CD14-positive monocyte (primary cell): ENCODE measurements around the gene HAO1. TPM values are rescaled to one million over a fixed set of nuclear protein-coding genes. Genes with fewer than 3 reads are reported as not detected.

Source experiments
- DNase-seq, 3 donors: peaks; one replicate each; pipeline ENCODE4 v3.0.0-alpha.2; 2011 to 2022
- H2AFZ ChIP-seq: 2 replicates; pipeline ENCODE4 v1.6.0; 2012; ENCODE audit warnings: mild to moderate bottlenecking, low read depth, low read length, inconsistent platforms; ENCODE audit not compliant: insufficient read depth, poor library complexity, severe bottlenecking
- H3K27ac ChIP-seq, 2 donors: 1 replicate in 1 of 2; 2 replicates in 1 of 2; pipeline ENCODE4 v1.5.1; 2012 to 2013; ENCODE audit warnings: low read length in 2 of 2, control low read depth in 1 of 2, inconsistent platforms in 1 of 2, low read depth in 1 of 2, mild to moderate bottlenecking in 1 of 2
- H3K27me3 ChIP-seq, 2 donors: one replicate each; pipeline versions ENCODE4 v1.6.0 to v1.6.1; 2011 to 2013; ENCODE audit warnings: low read length in 2 of 2; ENCODE audit not compliant: control insufficient read depth in 2 of 2, insufficient read depth in 2 of 2
- H3K36me3 ChIP-seq, 2 donors: replicated peaks in 1 of 2; 1 replicate in 1 of 2; 2 replicates in 1 of 2; pipeline versions ENCODE4 v1.5.1 to v1.6.1; 2012 to 2013; ENCODE audit warnings: low read length in 2 of 2, control low read depth in 1 of 2, inconsistent platforms in 1 of 2, mild to moderate bottlenecking in 1 of 2; ENCODE audit not compliant: insufficient read depth in 2 of 2, control insufficient read depth in 1 of 2
- H3K4me1 ChIP-seq, 2 donors: 1 replicate in 1 of 2; 2 replicates in 1 of 2; pipeline versions ENCODE4 v1.5.1 to v1.6.1; 2012 to 2013; ENCODE audit warnings: low read length in 2 of 2, control low read depth in 1 of 2, inconsistent platforms in 1 of 2, mild to moderate bottlenecking in 1 of 2, moderate library complexity in 1 of 2; ENCODE audit not compliant: insufficient read depth in 2 of 2, control insufficient read depth in 1 of 2
- H3K4me2 ChIP-seq: replicated peaks from 2 replicates; pipeline ENCODE3; 2012; ENCODE audit warnings: low read length, moderate library complexity, mild to moderate bottlenecking; ENCODE audit not compliant: poor library complexity, severe bottlenecking; ENCODE audit errors: extremely low read depth
- H3K4me3 ChIP-seq, 3 experiments: fragments of 200-600 bp in 1 of 3; sonication (generic) in 1 of 3; replicated peaks in 1 of 3; 1 replicate in 2 of 3; 2 replicates in 1 of 3; pipeline ENCODE4 v1.5.1; 2011 to 2013; ENCODE audit warnings: low read length in 3 of 3, mild to moderate bottlenecking in 3 of 3, control low read depth in 2 of 3, low read depth in 2 of 3, inconsistent platforms in 1 of 3, moderate library complexity in 1 of 3
- H3K79me2 ChIP-seq: 2 replicates; pipeline ENCODE4 v1.6.0; 2012; ENCODE audit warnings: mild to moderate bottlenecking, control low read depth, inconsistent platforms, low read length, moderate library complexity; ENCODE audit not compliant: insufficient read depth
- H3K9ac ChIP-seq: 2 replicates; pipeline ENCODE4 v1.6.0; 2017; ENCODE audit warnings: low read length, mild to moderate bottlenecking; ENCODE audit not compliant: insufficient read depth, poor library complexity, severe bottlenecking
- H3K9me3 ChIP-seq, 2 donors: replicated peaks in 1 of 2; 1 replicate in 1 of 2; 2 replicates in 1 of 2; pipeline versions ENCODE4 v1.5.1 to v1.6.1; 2012 to 2013; ENCODE audit warnings: low read length in 2 of 2, control low read depth in 1 of 2; ENCODE audit not compliant: control insufficient read depth in 1 of 2, insufficient read depth in 1 of 2
- H4K20me1 ChIP-seq: 2 replicates; pipeline ENCODE4 v1.6.0; 2012; ENCODE audit warnings: mild to moderate bottlenecking, low read length, control low read depth, moderate library complexity; ENCODE audit not compliant: insufficient read depth
- H3K27ac Mint-ChIP-seq, 7 donors: one replicate each; pipeline ENCODE4 v1.8.0; 2020; ENCODE audit warnings: mild to moderate bottlenecking in 7 of 7, mixed read lengths in 7 of 7, moderate library complexity in 6 of 7, inconsistent platforms in 2 of 7
- H3K27me3 Mint-ChIP-seq, 3 donors: one replicate each; pipeline ENCODE4 v1.8.0; 2021 to 2022; ENCODE audit warnings: low read depth in 3 of 3, mild to moderate bottlenecking in 3 of 3, mixed read lengths in 3 of 3, moderate library complexity in 3 of 3, inconsistent platforms in 1 of 3
- H3K36me3 Mint-ChIP-seq, 2 donors: one replicate each; pipeline ENCODE4 v1.8.0; 2020; ENCODE audit warnings: mixed read lengths in 2 of 2, inconsistent platforms in 1 of 2, mild to moderate bottlenecking in 1 of 2
- H3K4me1 Mint-ChIP-seq: one replicate; pipeline ENCODE4 v1.8.0; 2020; ENCODE audit warnings: mild to moderate bottlenecking, mixed read lengths
- H3K4me3 Mint-ChIP-seq, 2 donors: one replicate each; pipeline ENCODE4 v1.8.0; 2020; ENCODE audit warnings: mild to moderate bottlenecking in 2 of 2, mixed read lengths in 2 of 2, moderate library complexity in 1 of 2
- H3K9me3 Mint-ChIP-seq, 7 donors: one replicate each; pipeline ENCODE4 v1.8.0; 2020 to 2022; ENCODE audit warnings: mixed read lengths in 7 of 7, mild to moderate bottlenecking in 6 of 7, moderate library complexity in 6 of 7, inconsistent platforms in 2 of 7
- CTCF ChIP-seq: fragments of 200-600 bp; IDR thresholded peaks from one replicate; pipeline ENCODE4 v1.8.0; 2022; ENCODE audit warnings: antibody characterized with exemption, mild to moderate bottlenecking
- WGBS: methylation state at CpG from one replicate; pipeline ENCODE4 v1.1.5; 2013; ENCODE audit warnings: missing lambda C conversion rate; ENCODE audit not compliant: insufficient coverage; 5-methylcytosine and 5-hydroxymethylcytosine counted together
- intact Hi-C, 2 donors: fragments of 100-400 bp; cut with micrococcal nuclease; formaldehyde crosslinking; loops; one replicate each; pipeline versions ENCODE4 v1.15.0 to v1.15.1; 2023
- polyA plus RNA-seq, 3 donors: library from polyadenylated mRNA; depleted of rRNA in 1 of 3; unstranded in 2 of 3; stranded (reverse) in 1 of 3; fragments of 300-500 nt in 2 of 3; fragments of >200 nt in 1 of 3; fragmentation: Illumina TruSeq in 2 of 3; gene quantifications; 1 replicate in 2 of 3; 2 replicates in 1 of 3; pipeline ENCODE4 v1.2.3, GENCODE V29; 2012 to 2021

Gene HAO1
- polyA plus RNA-seq, 3 donors: not detected

DNA sequence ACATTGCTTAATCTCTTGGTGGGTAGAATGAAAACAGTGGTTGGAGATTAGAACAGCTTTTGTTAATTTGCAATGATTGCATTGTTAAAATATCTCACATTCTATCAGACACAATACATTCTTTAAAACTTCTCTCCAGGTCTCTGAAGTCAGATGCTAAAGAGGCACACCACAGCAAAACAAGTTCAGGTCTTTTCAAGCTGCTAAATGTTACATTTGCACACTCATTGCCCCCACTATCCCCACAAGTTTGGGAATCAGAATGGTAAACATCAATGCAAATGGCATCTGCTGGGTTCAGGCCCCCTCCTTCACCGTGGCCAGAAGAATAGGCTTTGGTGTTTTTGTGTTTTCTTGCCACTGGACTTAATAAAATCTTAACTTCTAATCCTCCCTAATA is 10.1 kb upstream of the HAO1 start:
- H3K27me3 ChIP-seq: no peaks in the 10 kb centered on the region

GRCh38 chr20:7943891-7944290 is 3.6 kb upstream of the HAO1 start:
- Mint-ChIP-seq H3K9me3 (peaks cover 0 to 19% (median 7%) of the 10 kb centered on the region in 7 donors), H3K4me1 (no peaks in the 10 kb centered on the region), H3K27me3 (peaks cover 0 to 4% (median 2%) of the 10 kb centered on the region in 3 donors), H3K4me3 (no peak overlapping the region), H3K27ac (no peak overlapping the region), H3K36me3 (no peaks in the 10 kb centered on the region)
- 67% methylated on average over 1 of the region's 2 CpGs for WGBS
- H3K4me3 ChIP-seq: no peak overlapping the region
- H3K4me2 ChIP-seq: no peak overlapping the region
- no peaks in the 10 kb centered on the region for H3K79me2 ChIP-seq
- H3K4me1 ChIP-seq: no peaks in the 10 kb centered on the region
- intact Hi-C loops: no loop called here
- H3K27ac ChIP-seq: no peak overlapping the region
- no peaks in the 10 kb centered on the region for H4K20me1 ChIP-seq
- H3K9me3 ChIP-seq: no peaks in the 10 kb centered on the region
- H3K9ac ChIP-seq: no peak overlapping the region
- TF ChIP-seq CTCF: no peak
- H3K27me3 ChIP-seq: no peaks in the 10 kb centered on the region
- no peak overlapping the region for H2AFZ ChIP-seq
- DNase-seq: no peak
- no peaks in the 10 kb centered on the region for H3K36me3 ChIP-seq

More for the DNA sequence above, 10.1 kb upstream of the HAO1 start:
- TF ChIP-seq CTCF: no peak
- Histone ChIP-seq H3K27ac (no peak overlapping the region), H3K79me2 (no peaks in the 10 kb centered on the region), H3K4me2 (no peak overlapping the region), H3K4me3 (no peak overlapping the region), H3K9ac (no peak overlapping the region), H3K4me1 (no peaks in the 10 kb centered on the region), H3K36me3 (no peaks in the 10 kb centered on the region), H2AFZ (no peak overlapping the region), H3K9me3 (no peaks in the 10 kb centered on the region), H4K20me1 (no peaks in the 10 kb centered on the region)
- Mint-ChIP-seq H3K27ac (no peak overlapping the region), H3K27me3 (peaks cover 0 to 10% (median 6%) of the 10 kb centered on the region in 3 donors), H3K4me3 (no peak overlapping the region), H3K36me3 (no peaks in the 10 kb centered on the region), H3K4me1 (no peaks in the 10 kb centered on the region), H3K9me3 (peaks cover 10 to 34% (median 15%) of the 10 kb centered on the region in 7 donors)
- intact Hi-C loops: no loop called here
- no peak for DNase-seq
- WGBS: no CpG with 5 or more reads among the region's 1 CpG
